CD4-positive, alpha-beta T cell (primary cell): ENCODE data around the gene CCDC172. TPM values are rescaled to one million over a fixed set of nuclear protein-coding genes. Genes with fewer than 3 reads are reported as not detected.

Experiments
- ATAC-seq: fragments of 200-7000 bp; cut with Tn5 transposase; one replicate; pipeline ENCODE4 v1.10.0; 2022; ENCODE audit warnings: mild to moderate bottlenecking; ENCODE audit not compliant: poor library complexity
- CTCF ChIA-PET: fragments of 350-600 bp; sonication (Branson Sonifier 250); formaldehyde crosslinking; loops from one replicate; lab custom pipeline; 2021; ENCODE audit warnings: antibody characterized with exemption, inconsistent platforms; lab: Charles Lee
- POLR2A ChIA-PET: fragments of 350-600 bp; sonication (Branson Sonifier 250); formaldehyde crosslinking; loops from one replicate; lab custom pipeline; 2021; ENCODE audit warnings: antibody characterized with exemption, inconsistent platforms; lab: Charles Lee
- DNase-seq, 14 experiments: peaks; one replicate each; pipeline ENCODE4 v3.0.0-alpha.2; 2013 to 2020; ENCODE audit warnings: mixed read lengths in 2 of 14
- H3K27ac ChIP-seq, 2 donors: one replicate each; pipeline versions ENCODE4 v1.5.1 to v1.7.0; 2013; ENCODE audit warnings: low read length in 2 of 2, low read depth in 1 of 2, mild to moderate bottlenecking in 1 of 2
- H3K27me3 ChIP-seq, 2 experiments: 1 replicate in 1 of 2; 2 replicates in 1 of 2; pipeline versions ENCODE4 v1.6.1 to v1.7.0; 2013; ENCODE audit warnings: low read length in 2 of 2, control low read depth in 1 of 2, mild to moderate bottlenecking in 1 of 2, moderate library complexity in 1 of 2; ENCODE audit not compliant: insufficient read depth in 2 of 2, control insufficient read depth in 1 of 2
- H3K36me3 ChIP-seq: one replicate; pipeline ENCODE4 v1.6.1; 2013; ENCODE audit warnings: low read length, control low read depth; ENCODE audit not compliant: insufficient read depth
- H3K4me1 ChIP-seq: one replicate; pipeline ENCODE4 v1.6.1; 2013; ENCODE audit warnings: low read length, control low read depth; ENCODE audit not compliant: insufficient read depth
- H3K4me3 ChIP-seq: one replicate; pipeline ENCODE4 v1.5.1; 2013; ENCODE audit warnings: mild to moderate bottlenecking, low read length, moderate library complexity
- H3K9me3 ChIP-seq, 2 experiments: 1 replicate in 1 of 2; 2 replicates in 1 of 2; pipeline versions ENCODE4 v1.6.1 to v1.7.0; 2013; ENCODE audit warnings: low read length in 2 of 2, mild to moderate bottlenecking in 2 of 2, control low read depth in 1 of 2, moderate library complexity in 1 of 2; ENCODE audit not compliant: control insufficient read depth in 1 of 2, insufficient read depth in 1 of 2
- H3K27ac Mint-ChIP-seq: one replicate; pipeline ENCODE4 v1.8.0; 2020; ENCODE audit warnings: mixed read lengths
- H3K27me3 Mint-ChIP-seq: one replicate; pipeline ENCODE4 v1.8.0; 2021; ENCODE audit warnings: mixed read lengths
- H3K36me3 Mint-ChIP-seq: one replicate; pipeline ENCODE4 v1.8.0; 2021; ENCODE audit warnings: low read depth, mixed read lengths
- H3K4me1 Mint-ChIP-seq: one replicate; pipeline ENCODE4 v1.8.0; 2021; ENCODE audit warnings: low read depth, mixed read lengths
- H3K4me3 Mint-ChIP-seq: one replicate; pipeline ENCODE4 v1.8.0; 2020; ENCODE audit warnings: mild to moderate bottlenecking, mixed read lengths
- H3K9me3 Mint-ChIP-seq: one replicate; pipeline ENCODE4 v1.8.0; 2020; ENCODE audit warnings: mixed read lengths
- intact Hi-C, 2 experiments: fragments of 100-400 bp; cut with DNase I in 1 of 2; cut with micrococcal nuclease in 1 of 2; formaldehyde crosslinking; loops; one replicate each; pipeline versions ENCODE4 v1.15.1 to v1.9.0; 2023 to 2025; cut with DNase I, micrococcal nuclease
- total RNA-seq, 174 experiments: library from RNA in 2 of 174; stranded (reverse) in 2 of 174; gene quantifications; one replicate each; pipeline ENCODE4 v1.2.3 and lab custom pipeline; 2021 to 2026
- TF ChIP-seq, protein P1 (sequence below): fragments of 200-600 bp; IDR thresholded peaks from one replicate; pipeline ENCODE4 v1.8.0; 2022; ENCODE audit warnings: antibody characterized with exemption, mild to moderate bottlenecking

Gene CCDC172
- total RNA-seq, 2 experiments from 2014 or later, result not detected

GRCh38 chr10:116353817-116354216 is 29.6 kb downstream of the CCDC172 start:
- CTCF ChIA-PET, result no interaction called here
- no peaks in the 10 kb centered on the region for H3K27me3 Mint-ChIP-seq
- Histone ChIP-seq H3K27me3 (no peaks in the 10 kb centered on the region), H3K9me3 (peaks cover 0 to 4% of the 10 kb centered on the region in 2 experiments), H3K4me3 (no peak overlapping the region), H3K27ac (no peak overlapping the region), H3K4me1 (no peaks in the 10 kb centered on the region), H3K36me3 (no peaks in the 10 kb centered on the region)
- H3K27ac Mint-ChIP-seq, result no peak overlapping the region
- H3K4me1 Mint-ChIP-seq, result no peaks in the 10 kb centered on the region
- intact Hi-C loops, result no loop called here
- ATAC-seq, result no peak
- peaks cover 5% of the 10 kb centered on the region for H3K9me3 Mint-ChIP-seq
- DNase-seq, result no peak
- H3K36me3 Mint-ChIP-seq, result no peaks in the 10 kb centered on the region
- TF ChIP-seq, protein P1, sequence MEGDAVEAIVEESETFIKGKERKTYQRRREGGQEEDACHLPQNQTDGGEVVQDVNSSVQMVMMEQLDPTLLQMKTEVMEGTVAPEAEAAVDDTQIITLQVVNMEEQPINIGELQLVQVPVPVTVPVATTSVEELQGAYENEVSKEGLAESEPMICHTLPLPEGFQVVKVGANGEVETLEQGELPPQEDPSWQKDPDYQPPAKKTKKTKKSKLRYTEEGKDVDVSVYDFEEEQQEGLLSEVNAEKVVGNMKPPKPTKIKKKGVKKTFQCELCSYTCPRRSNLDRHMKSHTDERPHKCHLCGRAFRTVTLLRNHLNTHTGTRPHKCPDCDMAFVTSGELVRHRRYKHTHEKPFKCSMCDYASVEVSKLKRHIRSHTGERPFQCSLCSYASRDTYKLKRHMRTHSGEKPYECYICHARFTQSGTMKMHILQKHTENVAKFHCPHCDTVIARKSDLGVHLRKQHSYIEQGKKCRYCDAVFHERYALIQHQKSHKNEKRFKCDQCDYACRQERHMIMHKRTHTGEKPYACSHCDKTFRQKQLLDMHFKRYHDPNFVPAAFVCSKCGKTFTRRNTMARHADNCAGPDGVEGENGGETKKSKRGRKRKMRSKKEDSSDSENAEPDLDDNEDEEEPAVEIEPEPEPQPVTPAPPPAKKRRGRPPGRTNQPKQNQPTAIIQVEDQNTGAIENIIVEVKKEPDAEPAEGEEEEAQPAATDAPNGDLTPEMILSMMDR, result no peak
- H3K4me3 Mint-ChIP-seq, result no peak overlapping the region
- POLR2A ChIA-PET, result no interaction called here

GRCh38 chr10:116355341-116355740 is 31.1 kb downstream of the CCDC172 start:
- ATAC-seq, result no peak

DNA sequence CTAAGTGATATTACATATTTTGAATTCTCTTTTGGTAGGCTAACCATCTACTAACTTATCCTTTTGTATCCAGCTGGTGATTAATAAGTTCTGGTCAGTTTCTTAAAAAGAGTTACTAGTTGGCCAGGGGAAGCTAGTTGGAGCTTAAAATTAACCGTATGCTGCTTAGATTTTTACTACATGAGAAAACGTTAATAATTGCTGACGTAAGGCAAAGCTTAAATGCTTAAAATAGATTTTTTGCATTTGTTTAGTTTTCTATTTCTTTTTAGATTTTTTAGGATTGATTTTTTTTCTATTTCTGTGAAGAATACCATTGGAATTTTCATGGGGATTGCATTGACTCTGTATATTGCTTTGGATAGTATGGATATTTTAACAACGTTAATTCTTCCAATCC is 32.6 kb downstream of the CCDC172 start:
- intact Hi-C loops, result no loop called here
- ChIA-PET POLR2A (no interaction called here), CTCF (no interaction called here)
- H3K36me3 ChIP-seq, result no peaks in the 10 kb centered on the region
- no peaks in the 10 kb centered on the region for H3K4me1 Mint-ChIP-seq
- ATAC-seq, result no peak
- no peaks in the 10 kb centered on the region for H3K9me3 Mint-ChIP-seq
- no peak overlapping the region for H3K27ac ChIP-seq
- H3K27ac Mint-ChIP-seq, result no peak overlapping the region
- H3K36me3 Mint-ChIP-seq, result no peaks in the 10 kb centered on the region
- no peak overlapping the region for H3K4me3 ChIP-seq
- TF ChIP-seq, protein P1, result no peak
- no peaks in the 10 kb centered on the region for H3K4me1 ChIP-seq
- H3K4me3 Mint-ChIP-seq, result no peak overlapping the region
- peaks cover 0 to 2% of the 10 kb centered on the region in 2 experiments for H3K9me3 ChIP-seq
- H3K27me3 Mint-ChIP-seq, result no peaks in the 10 kb centered on the region
- H3K27me3 ChIP-seq, result no peaks in the 10 kb centered on the region
- no peak for DNase-seq

More at GRCh38 chr10:116355341-116355740, 31.1 kb downstream of the CCDC172 start:
- H3K36me3 ChIP-seq, result no peaks in the 10 kb centered on the region
- ChIA-PET POLR2A (no interaction called here), CTCF (no interaction called here)
- peaks cover 0 to 4% of the 10 kb centered on the region in 2 experiments for H3K9me3 ChIP-seq
- Mint-ChIP-seq H3K27me3 (no peaks in the 10 kb centered on the region), H3K27ac (no peak overlapping the region), H3K36me3 (no peaks in the 10 kb centered on the region), H3K4me1 (no peaks in the 10 kb centered on the region), H3K9me3 (peaks cover 2% of the 10 kb centered on the region), H3K4me3 (no peak overlapping the region)
- no peak for DNase-seq
- no peaks in the 10 kb centered on the region for H3K4me1 ChIP-seq
- no peaks in the 10 kb centered on the region for H3K27me3 ChIP-seq
- no peak overlapping the region for H3K4me3 ChIP-seq
- no peak overlapping the region for H3K27ac ChIP-seq
- intact Hi-C loops, result no loop called here
- TF ChIP-seq, protein P1, result no peak
